ENCODE results near the gene ITGA1. TPM values are rescaled to one million over a fixed set of nuclear protein-coding genes. Genes with fewer than 3 reads are reported as not detected.

The ITGA1 gene
- total and polyA plus RNA-seq, 2 of the 8 experiments (the other 6 are each of a cell fraction or from before 2014, with no cell fraction given): 2.3 to 9.0 TPM

- H3K9ac ChIP-seq (replicated peaks in 1 of 4; ENCODE audit: extremely low read depth in 1 of 4, low read depth in 3 of 4, low read length in 3 of 4): no peak overlapping the region
- H3K14ac ChIP-seq (ENCODE audit: insufficient read length): no peak overlapping the region
- no peaks in the 10 kb centered on the region for H3K79me1 ChIP-seq (ENCODE audit: low read depth, low read length)
- no peak overlapping the region for H3K18ac ChIP-seq (ENCODE audit: extremely low read depth, low read length)
- H2BK5ac ChIP-seq (ENCODE audit: low read depth, low read length): no peak overlapping the region; the same call in 1 of the 2 replicates
- H2BK15ac ChIP-seq (ENCODE audit: low read length): no peak overlapping the region
- no peaks in the 10 kb centered on the region for H3K79me2 ChIP-seq (ENCODE audit: control insufficient read depth in 1 of 2, insufficient read depth in 2 of 2, low read length in 2 of 2)
- H2BK120ac ChIP-seq (replicated peaks; ENCODE audit: low read depth, low read length): no peak overlapping the region
- ChIA-PET CTCF (ENCODE audit: partially characterized antibody) (interaction anchor here (1.0 kb wide), 1 partner anchor 139 kb away, joined by 3 read pairs; no protein-coding TSS in a partner anchor), POLR2A (ENCODE audit: partially characterized antibody) (no interaction called here)
- H3K4me1 ChIP-seq (replicated peaks in 1 of 4; ENCODE audit: control insufficient read depth in 3 of 4, insufficient read depth in 4 of 4, low read length in 3 of 4): no peaks in the 10 kb centered on the region; a peak in 2 of 7 replicates
- H3K56ac ChIP-seq (replicated peaks; ENCODE audit: insufficient read length, low read depth, low read length): no peak overlapping the region
- H2BK20ac ChIP-seq (ENCODE audit: low read length): no peak overlapping the region
- H3K36me3 ChIP-seq (ENCODE audit: control insufficient read depth in 2 of 4, insufficient read depth in 4 of 4, low read length in 3 of 4): no peaks in the 10 kb centered on the region
- no peak overlapping the region for H3K27ac ChIP-seq (ENCODE audit: low read depth, low read length)
- H3K27me3 ChIP-seq (replicated peaks in 1 of 4; ENCODE audit: control insufficient read depth in 3 of 4, extremely low read depth in 1 of 4, insufficient read depth in 3 of 4, low read length in 3 of 4): no peaks in the 10 kb centered on the region
- no peaks in the 10 kb centered on the region for H3K9me3 ChIP-seq (ENCODE audit: insufficient read depth in 2 of 2, low read depth in 1 of 2, low read length in 1 of 2)
- no peaks in the 10 kb centered on the region for H4K20me1 ChIP-seq (replicated peaks in 1 of 2; ENCODE audit: control insufficient read depth in 1 of 2, insufficient read depth in 2 of 2, low read length in 2 of 2)
- DNase-seq (ENCODE audit: low read depth in 1 of 2, low spot score in 2 of 2) (no peak), FAIRE-seq (no peak)
- WGBS, 2 experiments (ENCODE audit: extremely low coverage in 1 of 2, insufficient coverage in 1 of 2, insufficient read length in 1 of 2, insufficient replicate concordance in 2 of 2, low coverage in 1 of 2, low lambda C conversion rate in 2 of 2, missing lambda C conversion rate in 1 of 2): 95% methylated on average over 4 of the region's 4 CpGs; no CpG with 5 or more reads in 1 of the 2 experiments
- H3K4ac ChIP-seq (replicated peaks; ENCODE audit: insufficient read length, low read depth, low read length): no peak overlapping the region
- no peak overlapping the region for H4K8ac ChIP-seq (ENCODE audit: extremely low read depth, insufficient read depth, low read length)
- H4K5ac ChIP-seq (ENCODE audit: insufficient read length, low read depth, low read length): no peak overlapping the region
- H3K4me3 ChIP-seq (ENCODE audit: extremely low read depth in 1 of 4, insufficient read depth in 2 of 4, low read depth in 3 of 4, low read length in 4 of 4): no peak overlapping the region
- H2AK5ac ChIP-seq (ENCODE audit: low read depth, low read length): no peak overlapping the region; the same call in 1 of the 2 replicates
- H3K4me2 ChIP-seq (ENCODE audit: insufficient read depth in 1 of 2, low read depth in 2 of 2, low read length in 2 of 2): no peak overlapping the region
- H2AFZ ChIP-seq (ENCODE audit: low read length): no peak overlapping the region
- no peak overlapping the region for H2BK12ac ChIP-seq (ENCODE audit: low read depth, low read length)
- no peak overlapping the region for H3K23ac ChIP-seq (ENCODE audit: insufficient read length)
- no peak overlapping the region for H4K91ac ChIP-seq (replicated peaks; ENCODE audit: insufficient read length, low read length)
- no peaks in the 10 kb centered on the region for H3K23me2 ChIP-seq (ENCODE audit: low read depth, low read length)
- TF ChIP-seq HDAC6 (IDR thresholded peaks at IDR 0.05; ENCODE audit: low read depth, low read length): no peak
- TF ChIP-seq GTF2F1 (IDR thresholded peaks at IDR 0.05; ENCODE audit: borderline replicate concordance, low read depth, low read length): no peak
- no peak for TF ChIP-seq POU5F1 (IDR thresholded peaks at IDR 0.05; ENCODE audit: low read depth, low read length)
Measured at GRCh38 chr5:52956014-52956413, 168.3 kb downstream of the ITGA1 start.
